Lower leg skin (tissue), 3 donors: ENCODE data around the gene RAB1A.
"Not testable (repeated sequence)": the region's sequence is repeated elsewhere in the genome, so short reads cannot be mapped to it uniquely, and the experiment has no call there.

Experiments used
- CTCF ChIP-seq, 3 donors: fragments of 450-650 bp; IDR thresholded peaks; one replicate each; pipeline ENCODE4 v1.5.1; 2016; ENCODE audit warnings: antibody characterized with exemption in 3 of 3, mild to moderate bottlenecking in 3 of 3, moderate library complexity in 2 of 3
- POLR2A ChIP-seq, 2 donors: fragments of 450-650 bp; IDR thresholded peaks; one replicate each; pipeline ENCODE4 v1.6.1; 2016 to 2017; ENCODE audit warnings: antibody characterized with exemption in 2 of 2, mild to moderate bottlenecking in 1 of 2, moderate library complexity in 1 of 2

GRCh38 chr2:65170611-65171477, 40.9 kb upstream of the RAB1A start:
- TF ChIP-seq CTCF, POLR2A (IDR thresholded peaks at IDR 0.05): not testable (repeated sequence)
